Neuron (in vitro differentiated cells): ENCODE measurements around the gene CCL18.
"Not testable (repeated sequence)": the region's sequence is repeated elsewhere in the genome, so short reads cannot be mapped to it uniquely, and the experiment has no call there.

Experiments
- H2AFZ ChIP-seq: one replicate; pipeline ENCODE4 v1.6.1; 2013; ENCODE audit warnings: low read depth, mild to moderate bottlenecking, inconsistent platforms, low read length, moderate library complexity
- H3K27me3 ChIP-seq: one replicate; pipeline ENCODE4 v1.6.1; 2013; ENCODE audit warnings: low read length; ENCODE audit not compliant: insufficient read depth
- H3K36me3 ChIP-seq: one replicate; pipeline ENCODE4 v1.6.1; 2013; ENCODE audit warnings: low read length; ENCODE audit not compliant: insufficient read depth
- H3K4me1 ChIP-seq: one replicate; pipeline ENCODE4 v1.6.1; 2013; ENCODE audit warnings: low read length; ENCODE audit not compliant: insufficient read depth
- H3K4me3 ChIP-seq: 2 replicates; pipeline ENCODE4 v1.5.1; 2013; ENCODE audit warnings: mild to moderate bottlenecking, low read length, moderate library complexity
- H3K9me3 ChIP-seq: one replicate; pipeline ENCODE4 v1.6.1; 2013; ENCODE audit warnings: low read length

CCL18 gene

DNA sequence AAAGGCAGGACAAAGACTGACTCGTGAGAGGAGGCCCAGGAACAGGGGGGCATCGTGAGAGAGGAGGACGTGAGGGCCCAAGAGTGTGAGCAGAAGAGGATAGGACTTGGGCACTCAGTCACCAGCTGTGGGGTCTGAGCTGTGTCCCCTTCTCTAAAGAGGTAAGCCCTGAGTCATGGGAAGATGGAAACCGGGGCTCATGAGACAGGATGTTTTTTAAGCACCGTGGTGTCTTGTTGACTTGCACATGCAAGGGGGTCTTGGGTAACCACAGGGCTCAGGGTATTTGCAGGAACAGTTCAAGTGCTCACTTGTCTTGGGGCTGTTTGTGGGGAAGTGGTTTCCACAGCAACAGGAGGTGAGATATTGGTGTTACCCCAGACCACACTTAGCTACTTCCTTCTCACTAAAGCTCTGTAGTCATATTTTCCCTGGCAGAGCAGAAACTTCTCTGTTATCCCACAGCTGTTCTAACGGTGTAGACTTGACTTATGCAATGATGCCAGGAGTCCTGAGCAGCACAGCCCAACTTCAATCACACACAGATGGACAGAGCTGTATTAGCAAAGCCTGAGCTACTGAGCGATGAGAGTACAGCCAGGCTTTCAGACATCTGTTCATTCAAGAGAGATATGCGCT lies 18.5 kb downstream of the CCL18 start:
- H2AFZ ChIP-seq, H3K9me3 ChIP-seq, H3K36me3 ChIP-seq, H3K4me1 ChIP-seq, H3K4me3 ChIP-seq: not testable (repeated sequence)
- H3K27me3 ChIP-seq, result peaks cover 12% of the 10 kb centered on the region

DNA sequence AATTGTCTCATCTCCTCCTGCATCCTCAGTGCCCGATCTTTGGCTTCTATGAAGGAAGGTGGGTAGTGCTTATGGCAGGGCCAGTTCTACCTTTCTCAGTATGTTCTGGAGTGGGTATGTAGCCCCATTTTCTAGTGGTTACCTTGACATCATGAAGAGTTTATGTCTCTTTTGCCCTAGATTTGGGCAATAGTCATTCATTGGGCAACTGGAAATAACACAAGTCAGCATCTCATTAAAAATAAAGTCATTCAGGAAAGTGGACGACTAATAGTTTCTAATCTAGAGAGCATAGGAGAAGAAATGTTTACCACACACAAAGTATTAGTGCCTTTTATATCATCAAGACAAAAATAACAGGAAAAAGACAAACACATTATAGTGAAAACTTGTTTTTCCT lies 19.6 kb downstream of the CCL18 start:
- H3K36me3 ChIP-seq, H3K4me1 ChIP-seq, H3K9me3 ChIP-seq, H3K4me3 ChIP-seq, H2AFZ ChIP-seq, H3K27me3 ChIP-seq: not testable (repeated sequence)

DNA sequence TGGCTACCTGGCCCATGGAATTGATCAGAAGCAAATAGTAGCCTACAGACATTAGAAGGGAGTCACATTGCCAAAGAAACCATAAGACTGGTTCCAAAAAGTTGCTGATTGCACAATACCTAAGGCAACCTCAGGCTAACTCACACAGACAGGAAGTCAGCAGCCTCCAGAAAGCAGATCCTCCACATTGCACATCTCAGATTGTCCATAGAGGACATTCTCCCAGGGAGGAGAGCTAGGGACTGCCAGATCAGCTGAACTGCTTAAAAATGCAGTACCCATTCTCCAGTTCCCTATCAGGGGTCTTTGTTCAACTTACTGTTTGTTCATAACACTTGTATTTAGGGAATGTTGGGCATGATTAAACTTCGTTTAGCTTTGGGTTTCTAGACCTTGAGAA lies 21.7 kb downstream of the CCL18 start:
- Histone ChIP-seq H3K4me3 (no peak overlapping the region), H3K9me3 (no peaks in the 10 kb centered on the region), H3K4me1 (no peaks in the 10 kb centered on the region), H3K27me3 (peaks cover 15% of the 10 kb centered on the region), H2AFZ (no peak overlapping the region), H3K36me3 (no peaks in the 10 kb centered on the region)

DNA sequence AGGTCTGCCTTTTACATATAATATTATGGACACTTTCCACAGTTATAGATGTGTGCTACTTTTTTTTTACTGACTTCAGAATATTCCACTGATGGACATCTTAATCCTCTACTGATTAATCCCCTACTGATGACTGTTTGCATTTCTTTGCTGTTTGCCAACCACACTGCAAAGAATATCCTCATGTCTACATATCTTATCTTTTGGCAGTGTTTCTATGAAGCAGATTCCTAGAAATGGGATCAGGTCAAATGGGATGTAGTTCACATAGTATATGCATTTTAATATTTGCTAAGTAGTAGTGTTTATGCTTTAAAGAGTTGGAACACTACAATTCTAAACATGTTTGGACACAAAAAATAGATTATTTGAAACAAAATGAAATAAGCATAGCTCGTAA lies 22.7 kb downstream of the CCL18 start:
- Histone ChIP-seq H3K27me3 (peaks cover 10% of the 10 kb centered on the region), H3K9me3 (no peaks in the 10 kb centered on the region), H2AFZ (no peak overlapping the region), H3K36me3 (no peaks in the 10 kb centered on the region), H3K4me3 (no peak overlapping the region), H3K4me1 (no peaks in the 10 kb centered on the region)

DNA sequence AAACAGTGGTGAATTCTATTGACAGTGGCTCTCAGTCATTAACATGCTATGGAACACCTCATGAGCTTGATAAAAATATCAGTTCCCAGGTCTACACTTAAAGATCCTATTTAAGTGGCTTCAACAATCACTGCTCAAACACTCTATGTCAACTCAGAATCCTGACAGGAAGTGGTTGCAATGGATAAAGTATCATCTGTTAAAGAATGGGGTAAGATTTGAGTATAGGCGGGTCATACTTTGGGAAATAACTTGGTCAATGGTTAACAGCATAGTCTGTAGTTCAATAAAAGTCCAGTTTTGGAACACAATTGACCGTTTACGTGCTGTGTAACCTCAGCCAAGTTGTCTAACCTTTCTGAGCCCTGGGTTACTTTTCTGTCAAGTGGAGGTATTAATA lies 23.4 kb downstream of the CCL18 start:
- peaks cover 14% of the 10 kb centered on the region for H3K27me3 ChIP-seq
- H3K4me1 ChIP-seq, H2AFZ ChIP-seq, H3K9me3 ChIP-seq, H3K4me3 ChIP-seq, H3K36me3 ChIP-seq: not testable (repeated sequence)

DNA sequence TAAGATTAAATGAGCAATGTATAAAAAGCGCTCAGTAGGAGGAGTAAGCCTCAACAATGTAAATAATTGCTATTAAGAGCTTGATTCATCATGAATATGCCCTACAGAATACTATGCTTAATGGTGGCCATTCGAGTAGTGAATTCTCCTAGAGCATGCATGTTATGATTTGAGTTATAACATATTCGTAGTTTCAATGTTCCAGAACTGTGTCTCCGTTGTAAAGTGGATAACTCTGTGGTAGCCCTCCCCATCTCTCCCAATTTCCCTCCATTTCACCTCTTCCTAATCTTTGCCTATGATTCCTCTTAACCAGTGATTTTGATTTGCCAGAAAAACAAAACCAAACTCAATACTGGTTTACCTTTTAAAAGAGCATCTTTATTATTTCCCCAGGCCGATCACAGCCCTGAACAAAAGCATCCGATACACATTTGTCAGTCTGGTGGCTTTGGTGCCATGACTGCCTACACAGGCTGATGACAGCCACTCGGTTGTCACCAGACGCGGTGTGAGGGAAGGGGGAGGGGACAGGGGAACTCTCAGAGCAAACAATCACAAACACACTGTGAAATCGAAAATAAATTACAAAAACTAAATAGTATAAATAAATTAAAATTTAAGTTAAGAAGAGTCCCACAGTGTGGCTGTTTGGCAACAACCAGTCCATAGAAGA lies 24.0 kb downstream of the CCL18 start:
- not testable (repeated sequence) for H3K36me3 ChIP-seq, H3K4me1 ChIP-seq, H2AFZ ChIP-seq, H3K4me3 ChIP-seq, H3K9me3 ChIP-seq
- peaks cover 14% of the 10 kb centered on the region for H3K27me3 ChIP-seq

DNA sequence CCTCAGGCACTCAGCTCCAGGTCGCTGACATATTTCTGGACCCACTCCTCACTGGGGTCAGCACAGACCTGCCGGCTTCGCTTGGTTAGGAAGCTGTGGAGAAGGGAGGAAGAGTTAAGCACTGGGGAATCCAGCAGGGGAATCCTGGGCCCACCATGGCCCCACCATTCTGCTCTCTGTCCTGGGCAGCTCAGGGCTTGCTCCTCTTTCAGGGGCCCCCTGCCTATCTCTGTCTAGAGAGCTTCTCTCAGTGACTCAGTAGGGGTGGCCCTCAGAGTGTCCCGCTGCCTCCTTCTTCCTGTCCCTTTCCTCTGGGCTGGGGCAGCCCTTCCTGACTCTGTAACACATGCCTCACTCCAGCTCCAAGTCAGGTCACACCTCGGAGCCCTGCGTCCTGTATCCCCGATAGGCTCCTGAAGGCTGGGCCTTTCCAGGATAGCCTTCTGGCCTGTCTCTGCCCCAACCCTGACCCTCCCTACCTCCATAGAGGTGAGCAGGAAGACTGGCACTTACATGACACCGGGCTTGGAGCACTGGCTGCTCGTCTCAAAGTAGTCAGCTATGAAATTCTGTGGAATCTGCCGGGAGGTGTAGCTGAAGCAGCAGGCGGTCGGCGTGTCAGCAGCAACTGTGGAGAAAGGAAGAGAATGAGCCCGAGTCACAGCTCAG lies 24.7 kb downstream of the CCL18 start:
- Histone ChIP-seq H3K4me3 (no peak overlapping the region), H3K27me3 (peaks cover 14% of the 10 kb centered on the region), H3K4me1 (no peaks in the 10 kb centered on the region), H3K9me3 (no peaks in the 10 kb centered on the region), H2AFZ (no peak overlapping the region), H3K36me3 (no peaks in the 10 kb centered on the region)

DNA sequence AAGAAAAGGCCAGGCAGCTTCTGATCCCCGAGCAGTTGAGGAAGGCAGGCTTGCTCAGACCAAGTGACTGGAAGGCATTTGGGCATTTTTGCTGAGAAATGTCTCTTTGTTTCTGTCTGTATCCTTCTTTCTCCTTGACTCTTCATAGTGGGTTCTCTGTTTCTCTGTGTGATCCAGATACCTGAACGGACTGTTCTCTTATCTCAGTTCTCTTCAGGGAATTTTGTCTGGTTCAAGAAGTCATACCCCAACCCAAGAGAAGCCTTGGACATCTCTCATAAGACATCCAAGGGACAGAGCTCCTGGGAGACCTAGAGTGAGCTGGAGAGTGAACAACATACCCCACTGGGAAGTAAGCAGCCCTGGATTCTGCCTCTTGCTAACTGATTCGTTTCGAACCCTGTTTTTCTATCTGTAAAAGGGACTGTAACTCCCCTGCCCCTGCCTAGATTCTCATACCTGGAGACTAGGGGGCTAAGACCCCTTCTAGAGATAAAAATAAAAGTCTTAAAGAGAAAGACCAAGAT lies 25.3 kb downstream of the CCL18 start:
- no peaks in the 10 kb centered on the region for H3K9me3 ChIP-seq
- no peak overlapping the region for H3K4me3 ChIP-seq
- no peaks in the 10 kb centered on the region for H3K36me3 ChIP-seq
- peaks cover 14% of the 10 kb centered on the region for H3K27me3 ChIP-seq
- H3K4me1 ChIP-seq, result no peaks in the 10 kb centered on the region
- no peak overlapping the region for H2AFZ ChIP-seq

DNA sequence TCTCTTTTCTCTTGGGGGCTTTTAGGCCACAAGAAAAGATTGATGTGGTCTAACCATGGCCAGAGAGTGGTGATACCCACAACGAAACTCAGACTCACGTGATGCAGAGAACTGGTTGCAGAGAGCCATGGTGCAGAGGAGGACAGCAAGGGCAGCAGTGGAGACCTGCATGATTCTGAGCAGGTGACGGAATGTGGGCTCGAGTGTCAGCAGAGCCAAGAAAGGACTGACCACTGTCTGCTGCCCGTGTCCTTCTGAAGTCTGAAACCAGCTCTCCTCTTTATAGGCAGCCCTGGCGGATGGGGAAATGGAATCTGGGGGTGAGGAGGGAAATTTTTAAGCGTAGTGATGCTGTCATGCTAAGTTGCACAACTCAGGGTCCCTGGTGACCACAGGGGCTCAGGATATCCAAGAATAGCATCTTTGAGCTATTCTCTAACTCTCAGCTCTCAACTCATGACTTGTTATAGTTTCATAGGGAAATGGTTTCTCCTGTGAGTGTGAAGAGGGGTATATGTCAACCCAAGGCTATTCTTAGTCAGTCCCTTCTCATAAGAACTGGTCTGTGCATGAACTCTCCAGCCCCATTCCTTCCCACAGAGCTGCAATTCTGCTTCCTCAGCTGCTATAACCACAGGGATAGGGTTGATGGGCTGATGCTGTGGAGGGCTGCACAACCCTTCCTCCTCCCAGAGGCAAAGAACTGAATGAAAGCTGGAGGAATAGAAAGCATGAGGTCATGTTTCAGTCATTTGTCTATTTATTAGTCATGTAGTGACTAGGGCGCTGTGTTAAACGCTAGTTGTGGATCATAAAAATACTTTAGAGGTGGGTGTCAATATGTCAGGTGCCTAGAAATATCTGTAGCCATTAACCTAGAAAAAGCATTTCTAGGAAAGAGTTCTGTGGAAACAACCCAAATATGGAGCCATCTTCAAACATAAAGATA lies 26.1 kb downstream of the CCL18 start, which contains the start of gene CCL3:
CCL3 (minus strand) TSS at position 256 of the 949 bp plus-strand sequence; CDS start at position 171, 85 bp downstream.
- H3K9me3 ChIP-seq, result no peaks in the 10 kb centered on the region
- H3K4me1 ChIP-seq, result no peaks in the 10 kb centered on the region
- H2AFZ ChIP-seq, result no peak within 1 kb of the TSS
- H3K4me3 ChIP-seq, result no peak within 1 kb of the TSS
- H3K36me3 ChIP-seq, result no peaks in the 10 kb centered on the region
- H3K27me3 ChIP-seq, result peaks cover 14% of the 10 kb centered on the region

DNA sequence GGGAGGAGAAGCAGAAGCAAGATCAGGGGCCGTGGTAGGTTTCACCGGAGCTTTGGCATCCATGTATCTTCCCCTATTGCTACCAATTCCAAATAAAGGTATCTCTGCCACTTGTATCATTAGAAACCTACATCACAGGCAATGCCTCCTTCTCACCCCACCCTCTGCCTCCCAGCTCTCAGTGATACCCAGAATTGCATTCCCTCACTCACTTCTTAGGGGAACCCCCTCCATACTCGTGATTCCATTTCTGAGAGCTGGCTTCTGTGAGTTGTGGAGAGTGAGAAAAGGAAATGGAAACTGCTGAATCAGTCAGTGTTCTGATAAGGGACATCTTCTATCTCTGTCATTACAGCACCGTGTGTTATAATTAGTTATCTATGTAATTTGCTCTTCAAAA lies 28.2 kb downstream of the CCL18 start:
- Histone ChIP-seq H2AFZ (no peak overlapping the region), H3K9me3 (no peaks in the 10 kb centered on the region), H3K4me1 (no peaks in the 10 kb centered on the region), H3K27me3 (peaks cover 14% of the 10 kb centered on the region), H3K4me3 (no peak overlapping the region), H3K36me3 (no peaks in the 10 kb centered on the region)

DNA sequence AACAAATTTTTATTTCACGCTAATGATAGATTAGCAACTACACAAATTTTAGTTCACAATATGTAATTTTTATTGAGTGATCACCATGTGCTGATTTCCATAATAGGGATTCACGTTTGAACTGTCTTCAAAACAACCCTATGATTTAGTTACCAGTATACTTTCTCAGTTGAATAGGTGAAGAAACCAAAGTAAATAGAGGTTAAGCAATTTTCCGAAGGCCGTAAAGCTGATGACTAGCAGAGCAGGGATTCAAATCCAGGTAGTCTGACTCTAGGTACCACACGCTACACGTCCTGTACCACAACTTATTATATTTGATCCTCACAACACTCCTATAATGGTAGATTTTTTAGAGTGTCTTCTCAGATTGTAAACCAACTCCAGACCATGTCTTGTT lies 28.6 kb downstream of the CCL18 start:
- not testable (repeated sequence) for H2AFZ ChIP-seq, H3K9me3 ChIP-seq, H3K4me3 ChIP-seq, H3K4me1 ChIP-seq, H3K36me3 ChIP-seq
- peaks cover 14% of the 10 kb centered on the region for H3K27me3 ChIP-seq

DNA sequence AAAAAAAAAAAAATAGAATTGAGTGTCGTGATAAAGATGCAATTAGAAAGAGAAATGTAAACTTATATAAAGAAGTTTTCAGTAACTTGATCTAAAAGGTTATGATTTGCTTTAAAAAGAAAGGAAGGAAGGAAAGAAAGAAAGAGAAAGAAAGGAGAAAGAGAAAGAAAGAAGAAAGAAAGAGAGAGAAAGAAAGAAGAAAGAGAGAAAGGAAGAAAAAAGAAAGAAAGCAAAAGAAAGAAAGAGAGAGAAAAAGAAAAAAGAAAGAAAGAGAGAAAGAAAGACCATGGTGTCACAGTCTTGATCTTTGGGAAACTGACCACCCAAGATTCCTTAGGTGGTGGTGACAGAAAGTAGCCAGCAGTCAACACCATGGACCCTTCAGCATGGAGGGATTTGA lies 30.2 kb downstream of the CCL18 start:
- H3K36me3 ChIP-seq, result no peaks in the 10 kb centered on the region
- no peak overlapping the region for H3K4me3 ChIP-seq
- H3K9me3 ChIP-seq, result no peaks in the 10 kb centered on the region
- no peak overlapping the region for H2AFZ ChIP-seq
- H3K4me1 ChIP-seq, result no peaks in the 10 kb centered on the region
- H3K27me3 ChIP-seq, result peaks cover 10% of the 10 kb centered on the region

DNA sequence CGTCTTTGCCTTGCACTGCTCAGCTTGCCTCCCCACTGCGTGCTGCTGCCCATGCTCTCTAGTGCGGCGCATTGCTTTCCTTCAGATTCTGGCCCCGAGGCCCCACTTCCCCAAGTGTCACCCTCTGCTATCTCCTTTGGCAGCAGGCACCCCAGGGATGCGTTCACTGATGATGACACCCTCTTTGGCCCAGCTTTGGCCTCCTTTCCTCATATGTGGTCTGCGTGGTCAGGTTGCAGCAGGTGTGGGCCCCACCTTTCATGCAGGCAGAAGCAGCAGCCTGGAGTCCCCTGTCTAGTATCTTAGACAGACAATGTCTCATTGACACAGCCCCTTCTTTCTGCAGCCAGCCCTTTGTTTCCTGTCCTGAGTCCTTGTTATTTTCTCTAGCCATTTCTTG lies 30.7 kb downstream of the CCL18 start:
- H3K4me1 ChIP-seq, result no peaks in the 10 kb centered on the region
- no peak overlapping the region for H2AFZ ChIP-seq
- no peaks in the 10 kb centered on the region for H3K36me3 ChIP-seq
- peaks cover 6% of the 10 kb centered on the region for H3K27me3 ChIP-seq
- H3K9me3 ChIP-seq, result no peaks in the 10 kb centered on the region
- H3K4me3 ChIP-seq, result no peak overlapping the region
